Right forelimb (tissue), 1 donor: Measurements from ENCODE around the gene TRIM24.

Experiments used
- DNase-seq: peaks from one replicate; pipeline ENCODE4 v3.0.0-alpha.2; 2018

Gene TRIM24

DNA sequence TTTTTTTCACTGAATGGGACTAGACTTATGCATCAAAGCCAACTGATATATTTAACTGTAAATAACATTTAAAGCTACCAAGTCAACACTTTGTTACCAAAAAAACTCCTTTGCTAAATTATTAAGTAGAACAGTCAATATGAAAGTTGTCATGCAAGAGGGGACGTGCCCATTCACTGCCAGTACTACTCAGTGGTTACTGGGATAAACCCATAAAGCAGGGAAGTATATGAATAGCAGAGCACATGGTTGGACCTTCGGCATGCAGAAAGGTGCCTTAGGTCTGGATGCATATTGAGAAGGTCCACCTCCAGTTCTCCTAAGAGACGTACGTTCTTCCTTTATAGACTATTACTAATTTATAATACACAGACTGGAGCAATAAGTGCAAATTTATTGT is 121.0 kb downstream of the TRIM24 start:
- no peak for DNase-seq

DNA sequence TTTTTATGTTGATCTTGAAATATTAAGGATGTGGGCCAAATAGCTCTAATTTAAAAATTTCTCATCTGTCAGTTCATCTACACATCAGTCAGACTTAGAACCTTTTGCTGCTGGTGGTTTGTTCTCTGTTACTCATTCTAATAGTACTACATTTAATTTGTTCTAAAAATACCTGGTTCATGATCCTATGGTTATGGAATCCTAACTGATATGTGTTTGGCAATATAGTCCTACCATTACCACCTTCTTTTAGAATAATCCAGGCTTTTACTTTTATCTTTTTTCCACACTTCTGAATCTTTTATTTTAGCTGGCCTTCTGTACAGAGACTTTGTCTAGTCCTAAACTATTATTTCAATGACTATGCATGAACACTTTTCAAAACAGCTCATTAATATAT is 124.2 kb downstream of the TRIM24 start:
- DNase-seq = no peak

DNA sequence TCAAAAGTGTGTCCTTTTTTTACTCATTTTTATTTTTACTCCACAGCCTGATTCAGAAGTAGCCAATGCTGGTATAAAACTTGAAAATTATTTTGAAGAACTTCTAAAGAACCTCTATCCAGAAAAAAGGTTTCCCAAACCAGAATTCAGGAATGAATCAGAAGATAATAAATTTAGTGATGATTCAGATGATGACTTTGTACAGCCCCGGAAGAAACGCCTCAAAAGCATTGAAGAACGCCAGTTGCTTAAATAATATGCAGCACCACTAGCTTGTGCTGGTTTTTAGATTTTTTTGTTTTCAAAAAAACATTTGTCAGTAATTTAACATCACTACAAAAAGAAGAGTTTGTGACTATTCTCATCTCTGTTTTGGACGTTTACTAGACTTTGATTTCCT is 124.6 kb downstream of the TRIM24 start:
- no peak for DNase-seq

DNA sequence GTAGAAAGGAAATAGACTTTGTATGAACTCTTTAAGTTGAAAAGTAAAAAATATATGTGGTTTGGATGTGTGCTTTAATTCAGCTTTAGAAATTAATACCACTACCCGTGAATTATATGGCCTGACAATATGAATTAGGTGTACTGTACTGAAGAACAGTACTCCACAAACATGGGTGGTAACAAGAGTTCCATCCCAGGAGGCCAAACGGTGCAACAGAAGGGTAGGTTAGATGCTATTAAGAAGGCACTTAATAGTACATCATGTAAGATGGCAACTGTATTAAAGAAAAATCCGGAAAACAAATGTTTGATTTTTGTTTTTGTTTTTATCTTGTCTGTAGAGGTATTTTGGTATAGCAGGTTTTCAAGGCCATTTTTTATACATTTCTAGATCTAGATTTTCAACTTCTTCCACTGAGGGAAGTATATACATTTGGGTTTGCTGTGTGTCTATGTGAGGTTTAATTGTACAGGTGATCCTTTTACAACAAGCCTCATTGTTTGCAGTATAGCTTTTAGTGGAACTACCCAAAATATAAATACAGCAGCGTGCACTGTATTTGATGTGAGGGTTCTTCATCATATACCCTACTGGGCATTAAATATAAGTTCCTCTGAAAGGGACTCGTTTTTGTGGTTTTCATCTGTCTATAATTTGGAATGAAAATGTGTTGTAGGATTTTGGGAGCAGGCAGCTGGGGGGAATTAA is 125.4 kb downstream of the TRIM24 start:
- DNase-seq = no peak

DNA sequence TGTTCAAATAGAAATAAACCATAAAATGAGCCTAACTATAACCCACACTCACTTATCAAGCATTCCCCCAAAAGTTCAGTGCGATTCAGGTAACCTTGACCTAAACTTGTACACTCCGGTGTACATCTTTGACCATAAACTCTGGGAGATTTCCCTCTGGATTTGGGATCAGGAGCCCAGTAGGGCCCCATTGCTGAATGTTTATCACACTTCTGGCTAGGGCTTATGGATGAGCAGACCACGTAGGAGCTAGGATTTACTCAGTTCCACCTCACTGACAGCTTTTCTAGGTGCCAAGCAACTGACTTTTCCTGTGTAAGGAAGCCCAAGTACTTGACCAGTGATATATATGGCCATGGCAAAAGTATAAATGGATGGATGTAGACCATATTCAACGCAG is 127.4 kb downstream of the TRIM24 start:
- DNase-seq = no peak

DNA sequence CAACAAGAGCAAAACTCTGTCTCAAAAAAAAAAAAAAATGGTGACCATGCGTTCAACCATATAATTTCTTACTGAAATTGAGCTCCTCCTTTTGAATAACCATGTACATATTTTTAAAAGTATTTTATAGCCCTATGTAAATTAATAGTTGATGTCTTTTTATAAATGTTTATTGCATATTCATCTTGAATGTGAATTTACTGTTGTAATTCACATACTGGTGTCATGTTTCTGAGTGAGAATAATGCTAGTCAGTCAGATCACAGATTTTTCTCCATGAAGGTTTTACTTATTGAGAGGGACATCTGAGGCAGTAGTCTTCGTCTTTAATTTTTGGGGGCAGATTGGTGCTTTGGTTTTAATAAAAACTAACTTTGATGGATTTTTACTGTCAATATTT is 128.9 kb downstream of the TRIM24 start:
- no peak for DNase-seq

DNA sequence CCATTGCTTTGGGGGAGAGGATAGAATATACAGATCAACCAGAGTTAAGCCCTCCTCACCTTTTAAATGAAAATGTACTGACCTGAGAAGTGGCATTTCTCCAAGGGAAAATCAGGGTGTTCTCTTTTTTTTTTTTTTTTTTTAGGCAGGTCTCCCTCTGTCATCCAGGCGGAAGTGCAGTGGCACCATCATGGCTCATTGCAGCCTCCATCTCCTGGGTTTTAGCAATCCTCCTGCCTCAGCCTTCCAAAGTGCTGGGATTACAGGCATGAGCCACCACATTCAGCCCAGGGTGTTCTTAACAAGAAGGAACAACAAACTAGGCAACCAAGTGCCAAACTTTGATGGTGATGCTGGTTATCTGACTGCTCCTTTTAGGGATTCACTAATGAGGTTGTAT is 130.1 kb downstream of the TRIM24 start:
- DNase-seq = no peak

DNA sequence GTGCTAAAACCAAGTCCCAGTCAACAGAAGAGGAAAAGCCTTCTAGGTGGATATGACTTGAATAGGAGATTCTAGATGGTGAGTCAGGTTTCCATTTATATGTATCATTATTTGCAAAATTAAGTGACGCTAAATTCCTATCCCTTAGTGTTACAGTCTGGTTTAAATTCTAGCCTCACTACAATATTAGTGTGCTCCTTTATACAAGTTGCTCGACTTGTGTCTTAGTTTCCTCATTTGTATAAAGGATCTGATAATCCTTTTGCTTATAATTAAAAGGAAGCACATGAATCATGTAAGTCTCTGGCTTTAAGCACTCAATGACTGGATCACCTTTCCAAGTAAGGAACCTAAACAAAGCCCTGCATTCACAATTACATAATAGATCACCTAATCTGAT is 135.4 kb downstream of the TRIM24 start:
- DNase-seq = no peak

DNA sequence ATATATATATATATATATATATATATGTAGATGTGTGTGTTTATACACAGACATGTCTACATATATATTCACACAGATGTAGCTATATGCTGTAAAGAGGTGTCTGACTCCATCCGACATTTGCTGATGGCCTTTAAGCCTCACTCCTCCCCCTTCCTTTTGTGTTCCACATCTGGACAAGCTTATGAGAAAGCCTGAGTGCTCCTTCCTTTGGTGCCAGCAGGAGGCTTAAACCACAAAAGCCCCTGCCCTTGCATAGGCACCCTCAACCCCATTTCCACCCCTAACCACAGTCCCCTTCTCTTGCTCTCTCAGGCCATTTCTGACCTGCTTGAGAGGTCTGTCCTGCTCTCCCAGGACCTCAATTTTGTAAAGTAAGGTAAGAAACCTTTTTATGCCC is 142.4 kb downstream of the TRIM24 start:
- DNase-seq = no peak

DNA sequence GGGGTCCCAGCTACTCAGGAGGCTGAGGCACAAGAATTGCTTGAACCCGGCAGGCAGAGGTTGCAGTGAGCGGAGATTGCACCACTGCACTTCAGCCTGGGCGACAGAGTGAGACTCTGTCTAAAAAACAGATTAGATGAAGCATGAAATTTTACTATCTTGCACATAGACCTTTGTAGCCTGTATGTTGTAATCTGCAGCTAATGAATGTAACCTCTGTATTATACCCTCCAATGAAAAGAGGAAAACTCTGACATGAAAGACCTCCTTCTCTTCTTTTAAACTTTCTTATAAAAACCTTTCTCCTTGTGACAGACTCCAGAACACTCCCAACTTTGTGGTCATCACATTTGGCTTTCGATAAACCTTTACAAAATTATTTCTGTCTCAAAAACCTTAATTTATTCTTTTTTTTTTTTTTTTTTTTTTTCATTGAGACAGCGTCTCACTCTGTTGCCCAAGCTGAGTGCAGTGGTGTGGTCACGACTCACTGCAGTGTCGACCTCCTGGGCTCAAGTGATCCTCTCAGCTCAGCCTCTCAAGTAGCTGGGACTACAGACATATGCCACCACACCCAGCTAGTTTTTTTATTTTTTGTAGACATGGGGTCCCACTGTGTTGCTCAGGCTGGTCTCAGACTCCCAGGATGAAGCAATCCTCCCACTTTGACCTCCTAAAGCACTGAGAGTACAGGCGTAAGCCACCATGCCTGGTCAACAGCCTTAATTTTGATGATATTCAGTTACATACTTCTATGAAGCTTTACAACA is 143.7 kb downstream of the TRIM24 start:
- no peak for DNase-seq

DNA sequence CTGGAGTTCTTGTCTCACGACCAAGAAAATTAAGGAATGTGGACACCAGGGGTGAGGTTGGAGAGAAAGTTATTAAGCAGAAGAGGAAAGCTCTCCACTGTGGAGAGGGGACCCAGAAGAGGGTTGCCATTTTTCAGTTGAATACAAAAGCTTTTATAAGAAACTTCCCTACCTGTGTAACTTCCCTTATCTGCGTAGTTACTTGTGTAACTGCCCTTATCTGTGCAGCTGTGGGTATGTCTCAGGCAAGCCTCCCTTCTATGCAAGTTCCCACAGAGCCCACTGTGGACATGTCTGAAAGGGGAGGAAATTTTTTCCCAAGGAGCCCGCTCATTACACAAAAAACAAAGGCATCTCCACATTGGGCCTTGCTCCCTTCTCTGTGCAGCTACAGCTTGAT is 146.2 kb downstream of the TRIM24 start:
- DNase-seq = no peak

DNA sequence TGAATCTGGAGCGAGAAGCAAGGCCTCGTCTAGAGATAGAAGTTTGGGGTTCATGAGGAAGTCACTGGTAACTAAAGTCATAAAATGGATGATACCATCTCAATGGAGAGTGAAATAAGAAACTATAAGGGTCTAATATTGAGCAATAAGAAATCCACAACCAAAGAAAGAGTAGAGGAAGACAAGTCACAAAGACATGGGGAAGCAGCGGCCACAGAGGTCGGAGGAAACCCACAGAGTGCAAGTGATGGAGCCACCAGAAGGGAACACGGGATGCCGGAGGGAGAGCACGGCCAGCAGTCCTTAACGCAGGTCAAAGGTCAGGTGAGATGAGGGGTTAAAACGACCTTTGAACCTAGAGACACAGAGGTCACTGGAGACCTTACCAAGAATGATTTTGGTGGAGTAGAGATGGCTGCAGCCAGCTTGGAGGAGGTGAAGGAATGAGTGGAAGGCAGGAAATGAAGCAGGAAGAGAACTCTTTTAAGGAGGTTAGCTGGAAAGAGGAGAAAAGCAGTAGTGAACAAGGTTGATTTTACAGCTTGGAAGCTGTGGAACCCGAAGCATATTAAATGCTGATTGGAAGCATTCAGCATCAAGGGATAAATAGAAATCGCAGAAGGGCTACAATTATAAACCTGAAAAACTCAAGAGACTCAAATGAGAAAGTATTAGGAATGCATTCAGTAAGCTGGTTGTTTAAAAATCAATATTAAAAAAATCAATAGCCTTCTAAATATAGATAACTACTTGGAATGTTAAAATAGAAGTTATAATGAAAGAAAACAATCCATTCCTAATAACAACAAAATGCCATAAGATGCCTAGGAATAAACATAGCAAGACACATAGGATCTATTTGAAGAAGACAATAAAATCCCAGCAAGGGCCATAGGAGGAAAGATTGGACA is 147.4 kb downstream of the TRIM24 start:
- DNase-seq = no peak

DNA sequence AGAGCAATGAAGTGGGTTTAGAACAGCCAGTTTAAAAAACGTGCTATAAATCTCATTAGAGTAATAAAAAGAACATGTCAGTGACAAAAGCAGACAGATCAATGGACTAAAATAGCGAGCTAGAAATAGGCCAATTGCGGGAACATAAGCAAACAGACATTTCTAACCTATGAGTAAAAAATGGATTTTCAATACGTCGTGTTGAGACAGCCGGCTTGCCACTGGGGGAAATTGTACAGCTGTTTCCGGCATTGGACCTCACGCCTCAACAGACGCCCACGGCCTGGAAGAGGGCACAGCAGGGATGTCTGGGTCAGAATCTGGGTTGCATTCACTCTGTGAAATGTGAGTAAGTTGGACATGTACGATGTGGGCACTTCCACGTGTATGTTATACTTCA is 148.2 kb downstream of the TRIM24 start:
- DNase-seq = no peak

DNA sequence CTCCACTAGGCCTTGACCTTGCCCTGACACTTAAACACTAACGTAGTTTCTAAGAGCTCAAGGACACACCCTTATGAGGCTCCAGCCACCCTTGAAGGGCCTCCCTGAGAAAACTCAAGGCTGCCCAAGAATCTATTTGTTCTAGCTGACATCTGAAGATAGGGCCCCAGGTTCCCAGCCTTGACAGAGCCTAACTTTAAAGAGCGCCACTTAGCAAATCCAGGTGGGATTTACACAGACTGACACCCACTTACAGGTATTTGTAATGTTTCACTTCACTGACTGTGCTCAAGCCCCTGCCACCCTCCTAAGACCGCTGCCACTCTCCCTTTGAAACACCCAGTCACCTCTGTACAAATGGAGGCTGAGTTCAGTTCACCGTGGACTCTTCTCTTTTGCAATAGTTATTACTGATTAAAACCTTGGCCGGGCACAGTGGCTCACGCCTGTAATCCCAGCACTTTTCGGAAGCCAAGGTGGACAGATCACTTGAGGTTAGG is 150.7 kb downstream of the TRIM24 start:
- no peak for DNase-seq

DNA sequence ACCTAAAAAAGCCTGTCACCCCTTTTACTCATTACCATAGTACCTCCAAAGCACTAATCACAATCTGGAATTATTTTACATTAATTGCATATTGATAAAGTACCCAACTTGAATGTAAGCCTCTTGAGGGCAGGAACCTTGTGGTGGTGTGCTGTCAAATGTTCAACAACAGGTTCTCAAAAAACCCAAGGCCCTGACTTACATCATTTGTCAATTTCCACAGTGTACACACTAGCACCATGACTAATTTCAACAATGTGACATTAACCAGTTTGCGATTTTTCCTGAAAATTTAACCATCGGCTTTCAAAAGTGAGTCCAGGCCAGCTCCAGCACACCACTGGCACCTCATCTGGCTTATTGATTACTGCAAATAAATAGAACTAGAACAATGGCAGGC is 153.6 kb downstream of the TRIM24 start:
- DNase-seq = no peak

DNA sequence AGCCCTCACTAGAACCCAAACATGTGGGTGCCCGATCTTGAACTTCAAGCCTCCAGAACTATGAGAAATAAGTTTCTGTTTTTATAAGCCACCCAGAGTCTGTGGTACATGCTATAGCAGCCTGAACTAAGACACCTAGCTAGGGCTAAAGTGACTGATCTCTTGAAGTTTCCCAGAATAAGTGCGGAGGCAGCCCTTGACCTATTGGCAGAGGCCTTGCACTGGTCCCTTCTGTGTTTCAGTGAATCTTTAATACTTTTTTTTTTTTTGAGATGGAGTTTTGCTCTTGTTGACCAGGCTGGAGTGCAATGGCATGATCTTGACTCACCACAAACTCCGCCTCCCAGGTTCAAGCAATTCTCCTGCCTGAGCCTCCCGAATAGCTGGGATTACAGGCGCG is 156.0 kb downstream of the TRIM24 start:
- no peak for DNase-seq

DNA sequence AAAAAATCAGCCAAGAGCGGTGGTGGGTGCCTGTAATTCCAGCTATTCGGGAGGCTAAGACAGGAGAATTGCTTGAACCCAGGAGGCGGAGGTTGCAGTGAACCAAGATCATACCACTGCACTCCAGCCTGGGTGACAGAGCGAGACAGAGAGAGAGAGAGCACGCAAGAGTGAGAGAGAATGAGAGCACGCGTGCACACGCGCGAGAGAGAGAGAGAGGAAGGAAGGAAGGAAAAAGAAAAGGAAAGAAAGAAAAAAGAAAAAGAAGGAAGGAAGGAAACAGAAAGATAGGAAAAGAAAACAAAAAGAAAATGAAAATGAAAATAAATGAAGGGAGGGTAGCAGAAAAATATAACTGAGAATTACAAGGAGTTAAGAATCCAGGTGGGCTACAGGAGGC is 158.4 kb downstream of the TRIM24 start:
- no peak for DNase-seq

DNA sequence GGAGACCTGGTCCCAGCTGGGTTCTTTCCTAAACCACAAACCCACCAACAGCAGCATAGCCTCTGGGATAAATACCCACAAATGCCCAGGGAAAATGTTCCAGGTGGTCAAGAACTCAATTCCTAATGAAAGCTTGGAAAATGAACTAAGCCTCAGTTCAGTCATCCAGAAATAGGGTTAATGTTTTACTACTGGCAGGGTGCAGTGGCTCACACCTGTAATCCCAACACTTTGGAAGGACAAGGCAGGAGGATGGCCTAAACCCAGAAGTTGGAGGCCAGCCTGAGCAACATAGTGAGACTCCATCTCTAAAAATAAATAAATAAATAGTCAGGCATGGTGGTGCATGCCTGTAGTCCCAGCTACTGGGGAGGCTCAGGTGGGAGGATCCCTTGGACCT is 158.9 kb downstream of the TRIM24 start:
- DNase-seq = no peak

DNA sequence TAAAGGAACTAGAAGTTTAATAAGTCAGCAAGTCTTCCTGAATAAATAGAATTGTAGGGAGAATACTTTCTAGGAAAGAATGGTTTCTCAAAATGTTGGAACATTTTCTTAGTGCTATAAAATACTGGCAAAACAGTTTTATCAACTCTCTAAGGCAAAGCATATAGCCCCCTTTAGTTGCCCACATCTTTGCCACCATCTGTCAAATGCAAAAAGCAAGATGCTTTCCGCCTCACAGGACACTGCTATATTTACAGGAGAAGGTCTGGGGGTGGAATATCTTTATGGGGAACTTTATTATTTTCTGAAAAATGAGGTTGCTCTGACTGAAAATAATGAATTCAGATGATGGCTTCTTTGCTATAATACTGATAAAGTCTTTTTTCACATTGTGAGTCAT is 162.8 kb downstream of the TRIM24 start:
- no peak for DNase-seq

DNA sequence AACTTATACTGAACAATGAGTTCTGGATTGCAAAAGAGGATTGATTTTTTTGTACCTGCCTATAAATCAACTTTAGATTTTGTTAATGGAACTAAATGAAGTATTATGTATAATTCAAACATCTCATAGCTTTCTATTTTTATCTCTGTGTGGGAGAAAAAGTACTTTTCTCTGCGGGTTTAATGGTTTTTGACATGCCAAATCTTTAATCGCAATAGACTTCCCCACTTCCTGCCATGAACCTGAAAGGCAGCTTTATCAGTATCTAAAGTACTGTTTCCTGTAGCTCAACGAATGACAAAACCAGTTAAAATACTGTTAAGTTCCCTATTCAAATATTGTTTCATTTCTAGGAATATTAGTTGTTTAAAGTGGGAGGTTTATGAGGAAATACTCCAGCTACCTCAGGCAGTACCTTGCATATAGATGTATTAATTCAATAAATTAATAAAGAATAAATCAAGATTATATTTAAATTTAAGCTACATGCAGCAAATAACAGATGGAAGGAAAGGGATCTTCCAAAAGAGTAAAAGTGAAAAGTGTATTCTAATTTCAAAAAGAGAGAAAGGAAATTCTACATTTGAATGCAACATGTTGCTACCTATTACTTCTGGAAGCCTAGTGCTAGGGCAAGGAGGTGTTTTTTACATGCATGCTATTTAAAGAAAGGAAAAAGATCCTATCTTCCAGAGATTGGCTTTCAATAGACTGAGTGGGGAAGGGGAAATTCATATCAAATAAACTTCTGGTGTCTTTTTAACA is 165.2 kb downstream of the TRIM24 start:
- no peak for DNase-seq

DNA sequence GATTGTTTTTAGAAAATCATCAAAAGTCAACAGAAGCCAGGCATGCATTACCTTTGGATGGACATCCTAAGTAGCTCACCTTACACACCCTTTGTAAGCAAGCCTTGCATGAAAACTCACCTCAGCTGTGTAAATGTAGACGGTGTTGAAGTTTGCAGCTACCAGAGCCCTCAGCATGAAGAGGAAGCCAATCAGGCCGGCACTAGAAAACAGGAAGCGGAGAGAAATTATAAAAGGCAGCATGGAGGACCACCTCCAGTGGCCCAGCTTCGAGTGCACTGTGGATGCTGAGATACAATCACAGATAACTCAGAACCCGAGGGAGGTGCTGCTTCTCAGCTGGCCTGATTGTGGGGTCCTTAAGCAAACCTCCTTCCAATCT is 165.8 kb downstream of the TRIM24 start:
- no peak for DNase-seq

DNA sequence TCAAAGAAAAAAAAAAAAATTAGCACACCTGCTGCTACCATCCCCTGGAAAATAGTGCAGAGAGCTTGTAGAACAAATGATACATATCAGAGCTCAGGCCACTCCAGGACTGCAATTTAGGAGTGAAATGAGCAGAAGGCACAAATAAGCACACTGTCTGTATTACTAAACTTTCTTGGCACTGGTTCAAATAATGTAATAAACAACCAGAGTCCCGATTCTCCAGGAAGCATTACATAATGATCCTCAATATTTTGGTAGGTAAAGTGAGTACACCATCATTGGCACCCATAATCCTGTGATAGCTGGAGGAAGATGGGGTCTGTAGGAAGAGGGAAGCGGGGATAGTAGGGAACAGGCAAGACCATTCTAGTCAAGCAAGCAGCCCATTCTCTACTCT is 166.8 kb downstream of the TRIM24 start:
- DNase-seq = no peak

DNA sequence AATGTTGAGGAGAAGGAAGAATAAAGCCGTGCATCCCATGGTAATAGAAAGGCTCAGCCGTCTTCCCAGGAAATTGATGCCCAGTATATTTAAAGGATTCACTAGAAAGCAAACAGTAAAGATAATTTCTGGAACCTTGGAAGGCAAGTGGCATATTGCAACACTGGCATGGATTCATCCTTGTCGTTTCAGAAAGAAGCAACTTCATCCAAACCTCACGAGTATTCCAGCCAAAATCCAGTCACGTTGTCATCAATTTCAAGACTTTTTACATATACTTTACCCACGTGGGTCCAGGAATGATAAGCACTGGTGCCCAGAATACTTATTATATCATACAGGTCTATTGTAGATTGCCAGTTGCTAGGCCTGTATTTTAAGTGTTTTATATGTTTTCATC is 167.3 kb downstream of the TRIM24 start:
- no peak for DNase-seq
